GM19463 (cell line): ENCODE measurements around the gene RBM47.

Experiments
- ATAC-seq: cut with Tn5 transposase; IDR thresholded peaks from one replicate; pipeline ENCODE4 v1.9.1; 2021; ENCODE audit warnings: mild to moderate bottlenecking, moderate library complexity; ENCODE audit not compliant: unreplicated experiment

Gene RBM47

DNA sequence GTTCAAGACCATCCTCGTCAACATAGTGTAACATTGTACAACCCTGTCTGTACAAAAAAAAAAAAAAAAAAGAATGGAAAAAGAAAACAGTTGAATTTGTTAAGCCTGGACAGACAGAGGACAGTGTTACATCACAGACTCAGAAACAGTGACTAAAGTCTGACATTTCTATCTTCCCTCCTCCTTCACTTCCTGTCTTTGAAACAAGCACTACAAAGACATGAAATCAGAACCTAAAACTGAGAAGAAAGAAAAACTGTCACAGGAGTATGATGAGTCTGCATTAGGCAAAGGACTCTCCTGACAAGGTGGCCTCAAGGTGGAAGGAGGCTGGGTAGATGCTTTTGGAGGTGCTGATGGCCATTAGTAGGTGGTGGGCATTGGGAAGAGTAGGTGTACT, 126.7 kb downstream of the RBM47 start:
- no peak for ATAC-seq

DNA sequence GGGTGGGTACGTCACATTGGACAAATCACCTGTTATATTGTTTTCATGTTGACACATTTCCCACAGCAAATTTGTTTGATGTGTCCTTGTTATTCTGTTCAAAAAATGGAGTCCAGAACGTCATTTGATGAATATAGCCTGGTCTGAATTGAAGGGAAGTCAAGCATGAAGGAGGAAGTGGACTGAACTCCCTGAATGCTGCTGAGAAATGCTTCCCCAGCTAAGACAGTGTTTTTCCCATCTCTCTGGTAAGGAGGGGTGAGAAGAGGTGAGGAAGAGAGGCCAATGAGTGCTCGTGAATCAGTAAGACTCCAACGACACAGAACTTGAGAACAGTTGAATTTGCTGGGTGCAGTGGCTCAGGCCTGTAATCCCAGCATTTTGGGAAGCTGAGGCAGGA, 127.4 kb downstream of the RBM47 start:
- no peak for ATAC-seq

DNA sequence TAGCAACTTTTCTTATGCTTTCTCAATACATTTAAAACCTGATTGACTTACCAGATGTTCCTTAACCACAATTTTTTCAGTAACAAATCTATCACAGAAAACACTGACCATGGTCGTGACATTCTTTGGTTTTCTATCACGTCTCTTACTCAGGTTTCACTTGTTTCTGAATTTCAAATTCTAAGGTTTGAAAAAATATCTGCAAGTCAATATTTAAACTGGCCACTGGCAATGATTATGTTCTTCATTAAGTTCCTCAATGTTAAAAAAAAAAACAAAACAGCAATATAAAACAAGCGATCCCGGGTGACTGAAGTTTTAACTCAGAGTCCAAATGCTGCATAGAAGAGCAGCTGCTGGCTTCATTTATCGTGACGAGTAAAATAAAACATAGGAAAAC, 128.9 kb downstream of the RBM47 start:
- no peak for ATAC-seq

DNA sequence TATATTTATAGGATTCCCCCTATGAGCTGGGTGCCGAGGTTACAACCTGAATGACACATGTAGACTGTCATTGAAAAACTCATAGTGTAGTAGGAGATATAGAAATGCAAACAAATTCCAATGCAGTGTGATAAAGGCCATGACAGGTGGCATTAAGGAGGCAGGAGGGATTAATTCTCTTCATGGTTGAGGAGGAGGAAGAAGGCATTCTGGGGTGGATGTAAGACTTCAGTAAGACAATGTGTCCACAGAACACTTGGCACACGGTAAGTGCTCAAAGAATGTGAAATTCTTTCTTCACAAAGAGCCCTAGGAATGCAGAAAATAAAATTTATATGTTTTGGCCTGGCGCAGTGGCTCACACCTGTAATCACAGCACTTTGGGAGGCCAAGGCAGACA, 136.5 kb downstream of the RBM47 start:
- ATAC-seq = no peak

DNA sequence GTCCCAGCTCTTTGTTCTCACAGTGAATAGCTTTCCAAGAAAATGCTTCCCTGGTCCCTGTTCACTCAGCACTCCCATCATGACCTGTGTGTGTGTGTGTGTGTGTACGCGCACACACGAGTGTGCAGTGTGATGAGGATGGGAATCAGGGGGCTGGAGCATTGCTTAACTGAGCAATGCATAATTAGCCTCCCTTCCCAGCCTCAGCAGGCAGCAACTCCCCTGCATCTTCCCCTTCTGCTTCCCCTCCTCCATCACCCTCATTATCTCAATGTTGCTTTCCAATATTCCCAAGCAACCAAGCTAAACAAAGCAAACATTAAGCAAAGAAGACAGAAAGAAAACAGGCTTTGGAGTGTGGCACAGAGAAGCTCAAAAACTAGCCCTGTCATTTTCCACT, 137.0 kb downstream of the RBM47 start:
- no peak for ATAC-seq

DNA sequence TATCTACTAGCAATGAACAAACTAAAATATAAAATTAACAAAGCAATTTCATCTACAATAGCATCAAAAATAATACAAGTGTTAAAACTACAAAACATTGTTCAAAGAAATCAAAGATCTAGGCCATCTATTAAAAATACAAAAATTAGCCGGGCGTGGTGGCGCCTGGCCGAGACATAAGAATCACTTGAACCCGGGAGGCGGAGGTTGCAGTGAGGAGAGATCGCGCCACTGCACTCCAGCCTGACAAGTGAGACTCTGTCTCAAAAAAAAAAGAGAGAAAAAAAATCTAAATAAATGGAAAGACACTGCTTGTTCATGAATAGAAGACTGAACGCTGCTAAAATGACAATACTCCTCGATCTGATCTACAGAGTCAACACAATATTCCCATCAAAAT, 139.2 kb downstream of the RBM47 start:
- ATAC-seq = no peak

DNA sequence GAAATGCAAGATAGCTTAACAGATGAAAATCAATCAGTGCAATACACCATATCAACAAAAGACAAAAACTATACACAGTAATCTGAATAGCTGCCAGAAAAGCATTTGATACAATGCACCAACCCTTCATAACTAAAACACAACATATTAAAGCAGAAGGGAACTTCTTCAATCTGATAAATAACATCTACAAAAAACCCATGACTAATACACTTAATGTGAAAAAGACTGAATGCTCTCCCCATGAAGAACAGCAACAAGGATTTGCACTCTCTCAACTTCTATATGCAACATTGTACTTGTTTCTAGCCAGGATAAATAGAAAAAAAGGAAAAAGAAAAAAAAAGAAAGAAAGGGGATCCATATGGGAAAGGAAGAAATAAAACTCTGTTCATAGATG, 139.7 kb downstream of the RBM47 start:
- ATAC-seq = no peak

DNA sequence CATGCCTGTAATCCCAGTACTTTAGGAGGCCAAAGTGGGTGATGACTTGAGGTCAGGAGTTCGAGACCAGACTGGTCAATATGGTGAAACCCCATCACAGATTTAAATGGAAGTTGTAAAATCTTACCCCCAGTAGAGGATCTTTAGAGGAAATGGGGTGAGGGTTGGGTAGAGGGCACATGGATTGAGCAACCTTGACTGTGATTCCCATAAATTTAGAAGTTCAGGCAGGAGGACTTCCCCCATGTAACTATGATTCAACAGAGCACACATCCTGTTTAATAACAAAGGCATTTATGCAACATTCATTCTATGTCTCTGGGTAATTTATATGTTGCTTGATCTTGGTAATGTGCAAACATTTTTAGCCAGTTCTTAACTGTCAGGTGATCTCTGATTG, 143.1 kb downstream of the RBM47 start:
- no peak for ATAC-seq

DNA sequence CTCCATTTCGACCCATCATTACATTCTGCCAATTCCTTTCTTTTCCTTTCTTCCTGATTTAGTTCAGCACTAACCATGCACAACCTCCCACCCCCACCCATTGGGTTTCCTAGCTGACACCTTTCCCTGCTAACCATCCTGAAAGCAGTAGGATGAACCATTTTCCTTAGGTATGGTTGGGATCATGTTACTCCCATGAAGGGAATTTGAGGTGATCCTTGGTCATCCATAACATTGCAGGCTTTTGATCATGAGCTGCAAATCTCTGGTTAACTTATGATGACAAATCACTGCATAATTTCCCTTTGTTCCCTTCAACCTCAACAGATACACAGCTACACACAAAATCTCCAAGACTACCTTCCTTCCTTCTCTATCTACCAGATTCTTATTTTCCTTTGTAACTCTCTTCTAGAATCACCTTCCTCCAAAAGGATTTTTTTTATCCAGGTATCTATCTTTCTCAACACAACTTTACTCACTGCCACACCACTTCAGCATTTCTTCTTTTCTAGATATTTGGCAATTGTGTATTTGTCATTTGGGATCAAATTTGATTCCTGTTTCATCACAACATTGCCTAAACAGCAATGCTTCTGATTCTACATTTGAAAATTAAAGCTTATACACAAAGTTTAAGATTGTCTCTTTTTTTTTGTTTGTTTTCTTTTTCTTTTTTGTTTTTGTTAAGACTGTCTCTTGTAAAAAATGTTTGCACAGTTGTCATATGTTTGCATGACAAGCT, 145.1 kb downstream of the RBM47 start:
- ATAC-seq = no peak

DNA sequence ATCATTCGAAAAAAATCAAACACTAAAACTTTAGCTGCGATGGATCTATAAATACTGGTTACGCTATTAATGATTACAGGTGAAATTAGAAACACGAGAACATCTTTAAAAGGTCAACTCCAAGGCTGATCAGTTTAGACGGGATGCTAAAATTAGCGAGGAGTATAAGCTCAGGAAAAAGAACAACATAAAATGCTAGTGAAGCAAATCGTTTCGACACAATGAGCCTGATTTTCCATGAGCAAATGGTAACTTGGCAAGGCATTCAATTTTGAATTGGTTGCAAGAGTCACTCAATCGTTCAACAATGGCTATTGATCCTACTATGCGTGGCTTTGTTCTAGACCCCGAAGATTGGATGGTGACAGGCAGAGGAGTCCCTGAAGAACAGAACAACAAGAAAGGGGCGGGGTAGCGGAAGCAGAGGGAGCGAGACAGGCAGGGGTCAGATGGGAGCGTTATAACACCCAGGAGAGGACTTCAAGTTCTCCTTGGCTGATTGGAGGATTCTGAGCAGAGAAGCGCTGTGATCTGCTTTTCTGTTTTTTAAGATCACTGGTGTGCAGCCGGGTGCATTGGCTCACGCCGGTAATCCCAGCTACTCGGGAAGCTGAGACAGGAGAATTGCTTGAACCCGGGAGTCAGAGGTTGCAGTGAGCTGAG, 146.5 kb downstream of the RBM47 start:
- ATAC-seq = no peak

DNA sequence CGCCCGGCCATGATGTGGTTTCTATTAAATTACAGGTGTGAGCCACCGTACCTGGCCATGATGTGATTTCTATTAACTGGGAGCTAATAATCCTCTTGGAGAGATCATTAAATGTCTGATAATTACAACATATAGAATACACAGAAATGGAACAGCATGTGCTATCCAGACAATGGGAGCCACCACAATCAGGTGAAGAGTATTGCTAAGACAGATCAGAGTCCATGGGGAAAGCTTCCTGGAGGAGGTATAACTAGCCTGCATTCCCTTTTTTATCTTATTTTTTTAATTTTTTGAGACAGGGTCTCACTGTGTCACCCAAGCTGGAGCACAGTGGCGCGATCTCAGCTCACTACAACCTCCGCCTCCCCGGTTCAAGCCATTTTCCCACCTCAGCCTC, 147.7 kb downstream of the RBM47 start:
- no peak for ATAC-seq

DNA sequence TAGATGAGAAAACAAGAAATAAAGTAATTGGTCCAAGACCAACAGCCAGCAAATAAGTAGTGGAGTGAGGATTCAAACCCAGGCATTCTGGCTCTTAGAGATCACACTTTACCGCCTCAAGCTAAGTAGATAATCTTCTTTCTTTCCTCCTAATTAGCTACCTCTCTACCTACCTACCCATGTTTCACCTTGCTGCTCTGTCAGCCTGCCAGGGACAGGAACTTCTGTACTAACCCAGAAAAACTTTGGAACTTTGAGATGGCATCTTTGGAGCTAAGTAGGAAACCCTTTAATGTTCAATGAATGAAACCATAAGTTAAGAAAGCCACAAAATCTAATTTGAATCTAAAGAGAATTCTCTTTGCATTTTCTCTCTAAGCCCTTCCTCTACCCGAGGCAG, 149.4 kb downstream of the RBM47 start:
- no peak for ATAC-seq

DNA sequence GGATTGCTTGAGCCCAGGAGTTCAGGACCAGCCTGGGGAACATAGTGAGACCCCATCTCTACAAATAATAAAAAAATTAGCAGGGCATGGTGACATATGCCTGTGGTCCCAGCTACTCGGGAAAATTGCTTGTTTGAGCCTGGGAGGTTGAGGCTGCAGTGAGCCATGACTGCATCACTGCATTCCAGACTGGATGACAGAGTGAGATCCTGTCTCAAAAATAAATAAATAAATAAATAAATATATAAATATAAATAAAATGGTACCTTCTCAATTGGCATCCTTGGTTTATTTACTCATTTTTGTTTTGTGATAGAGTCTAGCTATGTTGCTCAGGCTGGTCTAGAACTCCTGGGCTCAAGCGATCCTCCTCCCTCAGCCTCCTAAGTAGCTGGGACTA, 150.3 kb downstream of the RBM47 start:
- no peak for ATAC-seq

DNA sequence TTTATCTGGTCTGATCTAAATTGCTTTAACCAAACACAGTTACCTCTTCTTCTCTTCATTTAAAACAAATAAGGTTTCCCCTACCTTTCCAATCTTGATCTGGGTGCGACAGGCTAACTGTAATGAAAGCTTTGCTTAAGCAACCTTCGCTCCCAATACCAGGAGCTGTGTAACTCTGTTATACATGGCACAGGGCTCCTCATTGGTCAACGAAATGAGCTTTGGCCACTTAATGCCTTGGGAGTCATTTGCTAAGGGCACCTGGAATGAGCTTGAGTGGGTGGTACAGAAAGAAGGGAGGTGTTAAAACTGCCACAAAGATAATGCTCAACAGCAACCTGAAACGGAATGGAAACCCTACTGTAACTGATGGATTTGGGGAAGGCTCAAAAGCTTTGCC, 154.1 kb downstream of the RBM47 start:
- no peak for ATAC-seq

DNA sequence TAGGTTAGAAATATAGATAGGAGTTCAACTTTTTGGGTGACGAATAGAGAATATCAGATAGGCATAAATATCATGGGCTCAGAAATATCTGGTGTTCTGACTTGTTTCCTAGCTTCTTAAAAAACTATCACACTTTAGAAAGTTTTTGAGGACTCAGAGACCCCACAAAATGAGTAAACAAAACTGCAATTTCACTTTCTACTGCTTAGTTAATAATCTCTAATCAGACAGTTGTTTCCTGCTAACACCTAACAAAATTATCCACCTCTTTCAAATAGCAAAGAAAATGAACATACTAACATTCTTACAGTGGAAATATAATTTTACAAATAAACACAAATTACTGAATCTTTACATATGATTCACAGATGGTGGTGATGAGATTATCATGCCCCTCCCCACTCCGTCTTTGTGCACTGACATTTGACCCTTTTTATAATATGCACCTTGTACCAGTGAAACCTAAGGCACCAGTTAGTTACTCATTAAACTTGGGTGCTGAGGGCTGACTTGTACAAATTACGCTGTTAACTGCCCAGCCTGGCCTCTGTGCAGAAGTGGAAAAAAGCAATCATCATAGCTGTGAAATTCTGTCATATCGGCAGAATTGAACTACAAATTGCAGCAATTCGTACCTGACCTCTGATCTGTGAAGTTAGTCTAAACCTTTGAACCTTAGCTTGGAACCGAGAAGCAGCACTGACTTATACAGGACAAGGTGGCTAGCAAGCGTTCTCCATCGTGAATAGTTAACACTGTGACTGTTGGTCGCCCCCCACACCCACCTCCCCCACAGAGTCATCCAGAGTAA, 155.9 kb downstream of the RBM47 start:
- peak; percentile 90 for ATAC-seq

DNA sequence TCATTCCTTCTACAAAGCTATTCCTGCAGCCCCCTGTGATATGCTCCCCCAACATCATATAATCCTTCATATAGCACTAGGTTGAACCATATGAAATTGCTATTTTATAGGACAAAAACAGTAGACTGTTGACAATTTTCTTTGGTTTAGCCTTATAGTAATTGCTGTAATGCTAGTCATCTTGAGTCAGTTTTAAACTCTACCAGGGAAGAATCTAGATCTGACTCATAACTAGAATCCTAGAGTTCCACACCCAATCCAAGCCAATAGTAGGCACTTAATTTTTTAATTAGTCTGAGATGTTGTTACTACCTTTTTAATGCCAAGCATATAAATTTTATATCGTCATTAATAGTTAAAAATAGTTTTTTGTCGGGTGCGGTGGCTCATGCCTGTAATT, 157.7 kb downstream of the RBM47 start:
- ATAC-seq = no peak

DNA sequence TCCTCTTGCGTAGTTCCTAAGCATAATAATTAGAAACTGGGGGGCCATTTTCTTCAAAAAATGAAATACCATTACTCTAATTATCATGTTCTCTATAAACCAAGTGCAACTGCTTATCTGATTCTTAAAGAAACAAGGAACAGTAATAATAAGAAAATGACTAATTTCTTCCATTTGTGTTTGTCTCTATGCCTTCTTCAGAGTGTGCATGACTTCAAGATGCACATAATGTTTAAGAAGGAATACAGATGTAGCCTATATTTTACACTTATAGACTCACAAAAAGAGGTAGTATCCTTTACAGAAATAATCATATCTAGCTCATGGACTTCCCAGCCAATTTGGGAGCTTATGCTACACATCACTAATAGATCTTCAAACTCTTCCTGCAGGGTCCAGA, 162.9 kb downstream of the RBM47 start:
- ATAC-seq = no peak

DNA sequence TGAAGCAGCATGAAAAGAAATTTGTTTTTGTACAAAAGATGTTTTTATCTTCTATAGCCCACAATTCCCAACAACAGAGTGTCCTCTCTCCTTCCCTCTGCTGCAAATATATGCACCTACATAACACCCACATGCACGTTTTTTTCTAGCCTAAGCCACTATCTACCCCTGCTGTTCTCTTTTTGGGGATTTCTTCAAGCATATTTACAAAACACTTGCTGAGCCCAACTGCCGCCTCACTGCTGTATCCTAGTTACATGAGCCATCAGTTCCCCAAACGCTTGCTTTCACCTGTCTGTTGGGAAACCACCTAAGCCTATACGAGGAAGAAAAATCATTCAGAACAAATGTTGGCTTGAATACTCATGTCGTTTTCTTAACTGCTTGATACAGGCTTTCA, 167.3 kb downstream of the RBM47 start:
- ATAC-seq = peak; percentile 85

DNA sequence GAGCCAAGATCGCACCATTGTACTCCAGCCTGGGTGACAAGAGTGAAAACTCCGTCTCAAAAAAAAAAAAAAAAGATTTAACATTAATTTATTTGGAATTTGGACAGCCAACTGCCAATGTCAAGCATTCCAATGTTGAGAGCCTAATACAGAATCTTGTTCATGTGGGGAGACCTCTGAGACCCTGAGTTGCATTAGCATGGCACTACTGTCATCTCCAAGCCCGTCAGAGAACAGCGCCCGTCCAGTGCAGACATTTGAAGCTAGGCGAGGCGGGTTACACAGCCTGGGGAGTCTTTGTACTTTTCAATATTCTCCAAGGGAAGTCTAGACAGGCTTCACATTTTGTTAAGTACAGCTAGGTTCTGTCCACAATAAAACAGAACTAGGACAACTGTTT, 167.8 kb downstream of the RBM47 start:
- ATAC-seq = no peak

DNA sequence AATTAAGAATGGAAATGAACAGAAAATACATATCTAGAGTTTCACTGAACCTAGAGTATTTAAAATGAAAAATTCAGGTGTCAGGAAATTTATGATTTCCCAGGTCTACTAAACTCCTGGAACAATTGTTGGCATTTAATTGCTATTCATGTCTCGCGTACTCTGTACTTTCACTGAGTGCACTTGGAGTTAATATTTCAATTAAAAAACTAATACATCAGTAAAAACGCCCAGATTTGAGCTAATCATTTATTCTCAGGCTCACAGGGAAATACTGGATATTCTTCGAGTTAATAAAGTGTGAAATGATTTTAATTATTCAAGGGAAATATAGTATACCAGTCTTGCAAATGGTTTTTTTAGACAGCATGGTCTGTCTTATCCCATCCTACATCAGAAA, 168.6 kb downstream of the RBM47 start:
- ATAC-seq = no peak

DNA sequence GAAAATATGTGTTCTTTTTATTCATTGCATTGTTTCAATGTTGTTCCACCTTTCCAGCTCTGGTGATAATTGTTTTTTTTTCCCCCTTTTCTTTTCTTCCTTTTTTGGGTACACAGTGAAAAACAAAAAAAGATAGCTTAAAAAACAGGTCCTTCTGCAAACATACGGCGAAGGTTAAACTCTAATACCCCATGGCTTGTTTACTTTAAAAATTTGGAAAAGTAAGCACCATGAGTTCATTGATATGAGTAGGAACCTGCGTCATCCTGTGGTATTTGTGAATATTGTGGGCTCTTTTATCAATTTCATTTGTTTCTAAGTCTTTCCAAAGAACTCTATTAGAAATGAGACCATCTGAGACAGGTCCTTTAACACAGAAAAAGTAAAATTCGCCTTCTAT, 171.0 kb downstream of the RBM47 start:
- no peak for ATAC-seq

DNA sequence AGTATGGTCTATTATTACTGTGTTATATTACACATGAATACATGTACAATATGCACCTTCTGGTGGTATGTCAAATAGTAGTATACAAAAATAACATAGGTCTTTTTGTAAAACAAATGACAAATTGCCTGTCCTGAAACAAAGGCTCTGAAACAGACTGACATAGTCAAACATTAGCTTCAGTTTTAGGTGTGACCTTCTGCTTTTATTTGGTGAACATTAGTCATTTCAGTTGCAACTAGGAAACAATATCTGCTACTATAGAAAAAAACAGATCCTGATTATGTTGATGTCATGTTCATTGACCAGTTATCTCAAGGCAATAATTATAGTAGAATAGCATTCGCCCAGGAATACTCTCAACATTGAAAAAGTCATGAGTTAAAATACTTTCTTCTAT, 171.6 kb downstream of the RBM47 start:
- no peak for ATAC-seq
